Endothelial cell (in vitro differentiated cells): Measurements from ENCODE around the gene F11R. TPM values are rescaled to one million over a fixed set of nuclear protein-coding genes. Genes with fewer than 3 reads are reported as not detected.
A peak's percentile ranks its signal among the peaks of the same experiment; 100 is the strongest.

ENCODE experiments used
- DNase-seq: peaks from one replicate; pipeline ENCODE4 v3.0.0; 2021; ENCODE audit warnings: low spot score
- H3K27ac Mint-ChIP-seq: one replicate; pipeline ENCODE4 v1.8.0; 2021; ENCODE audit warnings: mixed read lengths, inconsistent platforms; ENCODE audit not compliant: unreplicated experiment
- H3K27me3 Mint-ChIP-seq: one replicate; pipeline ENCODE4 v1.8.0; 2021; ENCODE audit warnings: mild to moderate bottlenecking, moderate library complexity, mixed read lengths, inconsistent platforms; ENCODE audit not compliant: unreplicated experiment
- H3K36me3 Mint-ChIP-seq: one replicate; pipeline ENCODE4 v1.8.0; 2021; ENCODE audit warnings: mild to moderate bottlenecking, low read depth, mixed read lengths, inconsistent platforms; ENCODE audit not compliant: unreplicated experiment
- H3K4me1 Mint-ChIP-seq: one replicate; pipeline ENCODE4 v1.8.0; 2021; ENCODE audit warnings: mild to moderate bottlenecking, mixed read lengths, inconsistent platforms; ENCODE audit not compliant: unreplicated experiment
- H3K4me3 Mint-ChIP-seq: one replicate; pipeline ENCODE4 v1.8.0; 2021; ENCODE audit warnings: mild to moderate bottlenecking, mixed read lengths, inconsistent platforms; ENCODE audit not compliant: unreplicated experiment
- H3K9me3 Mint-ChIP-seq: one replicate; pipeline ENCODE4 v1.8.0; 2021; ENCODE audit warnings: mixed read lengths, inconsistent platforms; ENCODE audit not compliant: unreplicated experiment
- total RNA-seq: library from RNA; stranded (reverse); fragmentation: NEBNext Ultra II Directional; extraction: Animal tissue kit (Norgen Biotek cat#: 25700); gene quantifications from one replicate; pipeline ENCODE4 v1.2.1, GENCODE V29; 2021; ENCODE audit not compliant: unreplicated experiment
- TF ChIP-seq, protein P1 (sequence below): fragments of 200-600 bp; sonication (generic); IDR thresholded peaks from one replicate; pipeline ENCODE4 v1.5.0; 2021; ENCODE audit warnings: antibody characterized with exemption; ENCODE audit not compliant: unreplicated experiment

The F11R gene
- total RNA-seq, 1 donor from 2014 or later = 361 TPM

GRCh38 chr1:160956966-160957365 is 64.0 kb downstream of the F11R start:
- peaks cover 4% of the 10 kb centered on the region for H3K36me3 Mint-ChIP-seq
- TF ChIP-seq, protein P1, sequence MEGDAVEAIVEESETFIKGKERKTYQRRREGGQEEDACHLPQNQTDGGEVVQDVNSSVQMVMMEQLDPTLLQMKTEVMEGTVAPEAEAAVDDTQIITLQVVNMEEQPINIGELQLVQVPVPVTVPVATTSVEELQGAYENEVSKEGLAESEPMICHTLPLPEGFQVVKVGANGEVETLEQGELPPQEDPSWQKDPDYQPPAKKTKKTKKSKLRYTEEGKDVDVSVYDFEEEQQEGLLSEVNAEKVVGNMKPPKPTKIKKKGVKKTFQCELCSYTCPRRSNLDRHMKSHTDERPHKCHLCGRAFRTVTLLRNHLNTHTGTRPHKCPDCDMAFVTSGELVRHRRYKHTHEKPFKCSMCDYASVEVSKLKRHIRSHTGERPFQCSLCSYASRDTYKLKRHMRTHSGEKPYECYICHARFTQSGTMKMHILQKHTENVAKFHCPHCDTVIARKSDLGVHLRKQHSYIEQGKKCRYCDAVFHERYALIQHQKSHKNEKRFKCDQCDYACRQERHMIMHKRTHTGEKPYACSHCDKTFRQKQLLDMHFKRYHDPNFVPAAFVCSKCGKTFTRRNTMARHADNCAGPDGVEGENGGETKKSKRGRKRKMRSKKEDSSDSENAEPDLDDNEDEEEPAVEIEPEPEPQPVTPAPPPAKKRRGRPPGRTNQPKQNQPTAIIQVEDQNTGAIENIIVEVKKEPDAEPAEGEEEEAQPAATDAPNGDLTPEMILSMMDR = no peak
- peaks cover 1% of the 10 kb centered on the region for H3K27me3 Mint-ChIP-seq
- DNase-seq = no peak
- H3K27ac Mint-ChIP-seq = peak overlapping the region; percentile 95
- no peaks in the 10 kb centered on the region for H3K9me3 Mint-ChIP-seq
- H3K4me1 Mint-ChIP-seq = peaks cover 53% of the 10 kb centered on the region
- no peak overlapping the region for H3K4me3 Mint-ChIP-seq

DNA sequence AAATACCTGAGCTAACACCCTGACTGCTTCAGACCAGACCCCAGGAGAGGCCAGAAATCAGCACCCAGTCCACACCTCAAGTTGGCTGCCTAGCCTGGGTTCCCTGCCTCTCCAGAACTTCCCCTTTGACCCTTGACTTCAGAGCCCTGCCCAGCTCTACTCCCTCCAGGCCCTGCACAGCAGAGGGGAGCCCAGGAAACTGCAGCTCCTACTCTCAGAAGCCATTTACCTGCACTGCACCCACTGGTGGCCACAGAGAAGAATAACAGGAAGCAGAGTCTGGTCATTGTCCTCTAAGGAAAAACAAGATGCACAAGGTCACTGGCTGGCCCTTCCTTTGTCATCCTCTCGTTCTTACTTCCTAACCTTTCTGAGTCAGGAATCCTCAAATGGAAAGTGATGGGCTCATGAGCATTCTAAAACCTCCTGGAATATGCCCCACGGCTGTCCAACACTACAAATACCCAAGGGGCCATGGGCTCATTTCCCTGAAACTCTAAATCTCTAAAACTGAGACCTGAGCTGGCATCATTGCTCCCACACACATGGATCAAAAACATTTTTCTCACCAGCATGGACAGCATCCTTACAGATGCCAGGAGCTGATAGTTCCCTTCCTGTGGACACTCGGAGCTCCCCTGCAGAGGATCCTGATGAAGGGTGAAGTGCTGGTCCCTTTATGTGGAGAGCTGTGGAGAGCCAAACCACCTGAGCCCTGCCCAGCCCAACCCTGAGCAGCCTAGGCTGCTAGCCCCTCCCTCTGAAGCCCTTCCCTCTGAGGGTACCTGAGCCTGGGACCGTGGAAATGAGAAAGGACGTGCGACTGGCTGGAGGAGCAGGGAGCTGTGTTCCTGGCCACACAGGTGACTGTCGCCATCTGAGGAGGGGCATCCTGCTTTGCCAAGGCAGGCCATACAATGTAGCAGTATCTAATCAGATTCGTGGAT is 66.5 kb downstream of the F11R start, which contains the start of gene ITLN2:
TSS of gene ITLN2 (minus strand) at position 652 of the 947 bp plus-strand sequence. CDS start at position 584, 68 bp downstream.
- TF ChIP-seq, protein P1 = peak; percentile 38
- DNase-seq = no peak

DNA sequence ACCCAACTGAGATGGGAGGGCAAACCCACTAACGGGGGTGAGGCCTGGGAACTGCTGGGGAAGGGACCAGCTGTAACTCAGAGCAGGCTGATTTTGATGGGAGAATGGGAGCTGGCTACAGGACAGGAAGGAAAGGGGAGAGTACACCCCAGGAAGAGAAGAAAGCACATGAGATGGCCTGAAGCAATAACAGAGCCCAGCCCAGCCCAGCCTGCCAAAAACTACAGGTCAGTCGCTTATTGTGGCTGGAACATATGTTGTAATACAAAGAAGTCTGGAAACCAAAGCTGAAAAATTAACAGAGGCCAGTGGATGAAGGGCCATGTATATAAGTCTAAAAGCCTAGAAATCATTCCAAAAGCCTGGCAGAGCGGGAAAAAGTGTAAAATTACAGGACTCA is 67.9 kb downstream of the F11R start:
- peaks cover 1% of the 10 kb centered on the region for H3K27me3 Mint-ChIP-seq

More for the DNA sequence above, 66.5 kb downstream of the F11R start, which contains the start of gene ITLN2:
- Mint-ChIP-seq H3K36me3 (peaks cover 10% of the 10 kb centered on the region), H3K4me1 (peaks cover 67% of the 10 kb centered on the region), H3K27me3 (peaks cover 1% of the 10 kb centered on the region), H3K4me3 (peak within 1 kb of the TSS; percentile 23), H3K27ac (peak within 1 kb of the TSS; percentile 91), H3K9me3 (no peaks in the 10 kb centered on the region)

GRCh38 chr1:160952129-160952510 is 68.8 kb downstream of the F11R start:
- H3K4me1 Mint-ChIP-seq = peaks cover 82% of the 10 kb centered on the region
- no peaks in the 10 kb centered on the region for H3K9me3 Mint-ChIP-seq
- TF ChIP-seq, protein P1 = no peak
- peaks cover 1% of the 10 kb centered on the region for H3K27me3 Mint-ChIP-seq
- no peak for DNase-seq
- peak overlapping the region; percentile 75 for H3K27ac Mint-ChIP-seq
- peak overlapping the region; percentile 40 for H3K4me3 Mint-ChIP-seq
- peaks cover 17% of the 10 kb centered on the region for H3K36me3 Mint-ChIP-seq

More for the DNA sequence above, 67.9 kb downstream of the F11R start:
- DNase-seq = no peak
- no peak overlapping the region for H3K4me3 Mint-ChIP-seq
- peaks cover 13% of the 10 kb centered on the region for H3K36me3 Mint-ChIP-seq
- peaks cover 81% of the 10 kb centered on the region for H3K4me1 Mint-ChIP-seq
- H3K27ac Mint-ChIP-seq = peak overlapping the region; percentile 61
- TF ChIP-seq, protein P1 = no peak
- H3K9me3 Mint-ChIP-seq = no peaks in the 10 kb centered on the region
